AG08395 (cell line): ENCODE data around the gene CCDC73.
"Not testable (repeated sequence)": the region's sequence is repeated elsewhere in the genome, so short reads cannot be mapped to it uniquely, and the experiment has no call there.

Experiments
- DNase-seq: peaks from one replicate; pipeline ENCODE4 v3.0.0; 2012; ENCODE audit warnings: mixed read lengths, low spot score

CCDC73 gene

DNA sequence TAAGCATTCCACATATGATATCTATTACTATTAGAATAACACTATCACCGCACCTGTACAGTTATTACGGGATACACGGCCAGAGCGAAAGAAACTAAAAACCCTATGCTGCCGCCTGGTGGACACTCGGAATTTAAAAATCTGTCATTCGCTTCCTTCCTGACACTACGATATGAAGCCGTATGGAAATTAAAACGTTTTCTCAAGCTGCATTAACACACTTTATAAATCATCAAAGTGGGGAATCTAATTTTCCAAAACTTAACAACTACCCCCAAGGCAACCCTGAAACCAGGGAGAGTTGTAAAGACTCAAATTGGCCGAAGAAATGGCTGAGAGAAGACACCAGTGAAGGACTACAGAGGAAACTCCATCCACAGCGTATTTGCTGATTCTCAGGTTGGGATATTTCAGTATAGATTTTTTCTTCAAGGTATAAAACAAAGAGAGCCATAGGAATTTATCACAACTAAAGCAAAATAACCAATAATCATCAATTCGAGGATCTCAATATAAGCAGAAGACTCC lies 1.4 kb downstream of the CCDC73 start:
- DNase-seq = peak; percentile 33

DNA sequence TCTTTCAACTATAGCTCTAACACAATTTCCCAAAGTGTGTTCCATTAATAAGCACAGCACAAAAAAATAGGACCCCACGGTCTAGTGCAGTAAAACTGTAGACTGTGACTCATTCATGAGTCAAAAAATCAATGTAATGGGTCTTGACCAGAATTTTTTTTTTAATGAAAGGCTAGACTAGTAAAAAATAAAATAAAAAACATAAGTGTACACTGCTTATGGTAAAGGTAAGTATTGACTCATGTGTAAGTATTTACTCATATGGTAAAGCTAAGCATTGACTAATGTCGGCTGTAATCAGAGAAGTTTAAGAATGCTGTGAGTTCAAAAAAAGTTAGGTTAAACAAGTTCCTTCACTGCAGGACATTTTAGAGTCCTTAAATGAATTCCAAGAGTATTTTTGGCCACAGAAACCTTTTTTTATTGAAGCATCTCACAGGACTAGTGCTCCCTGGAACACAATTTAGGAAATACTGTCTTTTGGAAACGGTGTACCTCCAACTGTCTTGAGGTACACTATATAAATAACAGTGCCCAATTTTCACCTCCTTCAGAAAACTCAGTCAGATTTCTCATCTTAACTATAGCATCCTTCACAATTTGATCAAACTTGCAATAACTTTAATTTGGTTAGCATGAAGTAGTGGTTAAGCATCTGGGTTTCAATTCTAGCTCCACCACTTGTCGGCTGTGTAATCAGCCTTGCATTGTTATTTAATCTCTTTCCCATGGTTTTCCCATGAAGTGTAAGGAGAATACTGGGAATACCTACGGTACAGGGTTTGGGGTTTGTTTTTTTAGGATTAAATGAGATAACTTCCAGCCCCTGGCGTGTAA lies 2.1 kb downstream of the CCDC73 start:
- no peak for DNase-seq

DNA sequence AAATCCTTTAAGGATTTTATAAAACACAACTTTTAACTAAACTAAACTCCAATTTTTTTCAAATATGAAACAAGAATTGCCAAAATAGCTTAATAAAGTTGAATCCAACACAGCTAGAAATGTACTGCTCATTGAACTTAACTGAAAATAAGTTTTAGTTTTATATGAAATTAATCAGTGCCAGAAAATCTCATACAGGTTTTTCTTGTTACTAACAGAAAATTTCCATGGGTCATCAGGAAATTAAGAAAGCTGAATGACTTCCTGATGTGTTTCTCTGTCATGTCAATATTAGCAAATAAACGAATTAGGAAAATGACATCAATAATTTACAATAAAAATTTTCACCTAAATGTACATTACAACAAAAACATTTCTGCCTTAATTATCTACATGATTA lies 3.5 kb downstream of the CCDC73 start:
- no peak for DNase-seq

DNA sequence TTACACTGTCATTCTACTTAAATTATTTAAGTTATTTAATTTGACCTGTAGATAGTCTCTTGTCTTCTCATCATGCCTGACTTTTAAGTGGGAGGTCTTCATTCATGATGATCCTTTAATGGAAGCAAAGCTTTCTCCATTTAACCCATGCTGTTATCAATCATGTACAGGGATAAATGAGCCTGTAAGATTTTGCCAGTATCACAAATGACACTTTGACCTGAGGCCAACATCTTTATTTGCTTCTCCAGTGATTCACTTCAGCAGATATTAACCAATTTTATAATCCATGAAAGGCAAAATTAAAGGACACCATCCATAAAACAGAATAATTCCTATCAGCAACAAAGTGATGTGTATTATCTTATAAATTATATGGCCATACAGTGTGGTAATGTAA lies 7.7 kb downstream of the CCDC73 start:
- DNase-seq = no peak

DNA sequence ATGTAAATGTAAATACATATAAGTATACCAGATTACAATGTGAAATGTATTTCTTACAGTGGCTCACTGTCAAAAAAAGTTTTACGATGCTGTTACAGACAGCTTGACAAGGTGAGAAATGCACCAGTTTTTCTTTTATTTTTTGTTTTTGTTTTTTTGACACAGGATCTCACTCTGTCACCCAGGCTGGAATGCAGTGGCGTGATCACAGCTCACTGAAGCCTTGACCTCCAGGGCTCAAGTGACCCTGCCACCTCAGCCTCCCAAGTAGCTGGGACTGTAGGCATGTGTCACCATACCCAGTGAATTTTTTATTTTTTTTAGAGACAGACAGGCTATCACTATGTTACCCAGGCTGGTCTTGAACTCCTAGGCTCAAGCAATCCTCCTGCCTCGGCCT lies 9.2 kb downstream of the CCDC73 start:
- no peak for DNase-seq

DNA sequence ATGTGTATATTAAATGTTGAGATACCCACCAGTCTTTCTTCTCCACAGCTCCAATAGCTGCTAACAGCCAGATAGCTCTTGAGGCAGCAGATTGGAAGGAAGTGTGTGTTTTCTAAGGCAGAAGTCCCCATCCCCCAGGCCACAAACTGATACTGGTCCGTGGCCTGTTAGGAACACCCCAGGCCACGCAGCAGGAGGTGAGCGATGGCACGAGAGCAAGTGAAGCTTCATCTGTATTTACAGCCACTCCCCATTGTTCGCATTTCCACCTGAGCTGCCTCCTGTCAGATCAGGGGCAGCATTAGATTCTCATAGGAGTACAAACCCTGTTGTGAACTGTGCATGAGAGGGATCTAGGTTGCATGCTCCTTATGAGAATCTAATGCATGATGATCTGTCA lies 12.7 kb downstream of the CCDC73 start:
- no peak for DNase-seq

DNA sequence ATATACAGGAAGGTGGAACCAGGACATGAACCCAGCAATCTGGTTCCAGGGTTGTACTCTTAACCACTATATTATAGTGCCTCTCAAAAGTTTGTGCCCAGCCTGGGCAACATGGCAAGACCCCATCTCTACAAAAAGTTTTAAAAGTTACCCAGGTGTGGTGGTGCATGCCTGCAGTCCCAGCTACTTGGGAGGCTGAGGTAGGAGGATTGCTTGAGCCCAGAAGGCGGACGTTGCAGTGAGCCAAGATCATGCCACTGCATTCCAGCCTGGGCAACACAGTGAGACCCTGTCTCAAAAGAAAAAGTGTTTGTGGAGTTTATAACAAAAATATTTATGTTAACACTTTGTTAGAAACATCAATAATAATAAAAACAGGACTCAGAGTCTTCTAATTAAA lies 13.6 kb downstream of the CCDC73 start:
- DNase-seq = not testable (repeated sequence)

DNA sequence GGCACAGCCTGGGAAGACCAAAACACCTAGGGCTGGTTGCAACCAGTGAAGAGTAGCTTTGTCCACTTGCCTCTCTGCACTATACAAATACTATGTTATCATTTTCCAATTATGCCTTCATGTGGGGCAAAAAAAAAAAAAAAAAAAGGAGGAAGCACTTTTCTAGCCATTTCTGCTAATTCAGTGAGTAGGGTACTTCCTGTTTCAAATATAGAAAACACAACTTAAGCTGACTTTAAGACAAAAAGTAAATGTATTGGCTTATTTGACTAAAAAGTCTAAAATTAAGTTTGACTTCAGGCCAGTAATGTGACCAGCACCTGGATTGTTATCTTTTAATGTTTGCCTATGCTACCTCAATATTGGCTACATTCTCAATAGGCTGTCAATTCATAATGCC lies 15.3 kb downstream of the CCDC73 start:
- DNase-seq = no peak

DNA sequence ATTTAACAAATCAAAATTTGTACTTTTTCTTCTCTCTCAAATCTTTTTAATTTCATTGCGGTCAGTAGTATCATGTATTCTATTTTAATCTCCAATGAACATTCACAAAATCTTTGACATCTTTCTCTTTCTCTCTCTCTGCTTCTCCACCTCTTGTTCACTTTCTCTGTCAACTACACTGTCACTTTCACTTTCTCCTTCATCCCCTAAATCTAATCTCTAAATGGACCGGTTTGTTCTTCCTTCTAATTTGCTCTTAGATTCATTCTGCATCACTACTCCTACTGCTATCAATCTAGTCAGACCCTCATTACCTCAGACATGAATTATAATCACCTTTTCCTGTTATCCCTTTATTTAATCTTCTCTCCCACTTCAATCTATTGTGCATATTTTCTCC lies 18.6 kb downstream of the CCDC73 start:
- no peak for DNase-seq

DNA sequence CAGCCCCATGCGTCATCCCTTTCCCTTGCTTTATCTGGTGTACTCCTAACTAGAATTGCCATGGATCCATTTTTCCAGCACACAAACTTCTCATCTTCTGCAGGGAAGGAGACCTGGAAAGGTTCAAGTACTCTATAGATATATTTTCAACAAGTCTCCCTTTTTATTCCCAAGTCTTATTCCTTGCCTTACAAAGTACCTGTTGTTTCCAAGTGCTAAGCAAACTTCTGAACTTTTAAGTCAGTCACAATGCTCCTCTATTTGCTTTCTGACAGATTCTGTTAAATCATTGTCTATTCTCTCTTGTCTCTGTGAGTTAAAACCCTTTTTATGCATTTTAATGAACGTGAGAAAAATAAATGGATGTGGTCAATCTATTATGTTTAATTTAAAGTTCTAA lies 20.4 kb downstream of the CCDC73 start:
- no peak for DNase-seq

DNA sequence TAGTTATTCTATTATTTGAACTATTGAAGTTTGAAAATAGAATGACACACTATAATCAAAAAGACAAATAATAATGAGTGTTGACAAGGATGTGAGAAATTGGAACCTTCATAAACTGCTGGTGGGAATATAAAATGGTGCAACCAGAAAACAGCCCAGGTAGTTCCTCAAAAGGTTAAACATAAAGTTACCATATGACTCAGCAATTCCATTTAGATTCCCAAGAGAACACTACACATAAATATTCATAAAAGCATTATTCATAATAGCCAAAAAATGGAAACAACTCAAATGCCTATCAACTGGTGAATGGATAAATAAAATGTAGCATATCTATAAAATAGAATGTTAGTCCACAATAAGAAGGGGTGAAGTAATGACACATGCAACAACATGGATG lies 21.7 kb downstream of the CCDC73 start:
- no peak for DNase-seq

DNA sequence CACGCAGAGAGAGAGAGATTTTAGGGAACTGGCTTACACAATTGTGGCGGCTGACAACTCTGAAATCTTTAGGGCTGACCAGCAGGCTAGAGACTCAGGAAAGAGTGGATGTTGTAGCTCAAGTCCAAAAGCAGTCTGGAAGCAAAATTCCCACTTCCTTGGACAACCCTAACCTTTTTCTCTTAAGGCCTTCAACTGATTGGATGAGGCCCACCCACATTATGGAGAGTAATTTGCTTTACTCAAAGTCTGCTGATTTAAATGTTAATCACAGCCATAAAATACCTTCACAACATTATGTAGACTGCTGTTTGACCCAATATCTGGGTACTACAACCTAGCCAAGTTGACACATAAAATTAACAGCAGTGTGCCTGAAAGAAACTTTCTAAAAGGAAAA lies 32.7 kb downstream of the CCDC73 start:
- not testable (repeated sequence) for DNase-seq

DNA sequence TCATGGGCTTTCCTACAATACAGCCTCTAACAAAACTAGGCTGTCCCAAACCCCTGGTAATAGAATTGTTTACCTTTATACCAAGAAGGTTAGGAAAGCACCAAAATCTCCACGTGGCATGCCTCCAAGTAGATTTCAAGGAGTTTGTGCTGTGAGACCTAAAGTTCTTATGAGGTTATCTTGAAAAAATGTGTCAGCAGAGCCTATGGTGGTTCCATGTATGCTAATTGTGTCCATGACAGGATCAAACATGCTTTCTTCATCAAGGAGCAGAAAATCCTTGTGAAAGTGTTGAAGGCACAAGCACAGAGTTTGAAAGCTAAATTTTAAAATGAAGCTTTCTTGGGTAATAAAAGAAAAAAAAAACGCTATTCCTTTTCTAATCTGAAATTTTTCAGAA lies 36.2 kb downstream of the CCDC73 start:
- no peak for DNase-seq

DNA sequence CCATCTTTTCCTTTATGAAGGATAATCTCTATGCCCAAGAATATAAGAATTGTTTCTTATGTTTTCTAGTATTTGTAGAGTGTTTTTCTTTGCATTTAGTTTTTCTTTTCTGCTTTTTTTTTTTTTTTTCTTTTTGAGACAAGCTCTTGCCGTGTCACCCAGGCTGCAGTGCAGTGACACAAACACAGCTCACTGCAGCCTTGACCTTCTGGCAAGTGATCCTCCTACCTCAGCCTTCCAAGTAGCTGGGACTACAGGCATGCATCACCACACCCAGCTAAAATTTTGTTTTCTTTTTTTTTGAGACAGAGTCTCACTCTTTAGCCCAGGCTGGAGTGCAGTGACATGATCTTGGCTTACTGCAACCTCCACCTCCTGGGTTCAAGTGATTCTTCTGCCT lies 41.3 kb downstream of the CCDC73 start:
- not testable (repeated sequence) for DNase-seq

DNA sequence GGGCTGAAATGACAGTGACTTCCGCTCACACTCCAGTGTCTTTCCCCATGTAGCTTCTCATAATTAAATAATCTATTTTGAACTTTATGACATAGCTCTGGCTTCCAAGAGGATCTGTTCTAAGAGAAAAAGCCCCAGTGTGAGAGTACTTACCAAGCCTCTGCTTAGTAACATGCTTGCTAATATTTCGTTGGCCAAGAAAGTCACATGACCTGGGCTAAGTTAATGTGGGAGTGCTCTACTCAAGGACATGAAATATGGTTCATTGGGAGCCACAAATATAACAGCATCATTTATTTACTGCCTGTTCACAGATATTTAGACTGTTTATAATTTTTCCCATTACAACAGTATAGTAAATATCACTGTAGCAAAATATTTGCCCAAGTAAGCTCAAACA lies 42.5 kb downstream of the CCDC73 start:
- no peak for DNase-seq

DNA sequence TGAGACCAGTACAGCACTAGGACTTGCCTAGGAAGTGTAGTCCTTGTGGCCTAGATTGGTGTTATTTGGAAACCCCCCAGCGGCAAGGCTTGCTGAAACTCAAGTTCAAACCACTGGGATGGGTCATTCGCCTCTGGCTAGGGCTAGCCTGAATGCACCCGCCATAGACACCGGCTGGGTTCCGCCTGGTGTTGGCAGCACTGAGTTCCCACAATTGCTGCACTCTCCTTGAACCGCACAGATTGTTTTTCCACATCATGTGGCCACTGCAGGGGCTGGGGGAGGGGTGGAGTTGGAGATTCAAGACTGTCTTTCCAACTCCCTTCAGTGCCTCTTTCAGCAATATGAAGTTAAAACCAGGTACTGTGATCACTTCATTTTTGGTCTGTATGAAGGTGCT lies 43.1 kb downstream of the CCDC73 start:
- no peak for DNase-seq

DNA sequence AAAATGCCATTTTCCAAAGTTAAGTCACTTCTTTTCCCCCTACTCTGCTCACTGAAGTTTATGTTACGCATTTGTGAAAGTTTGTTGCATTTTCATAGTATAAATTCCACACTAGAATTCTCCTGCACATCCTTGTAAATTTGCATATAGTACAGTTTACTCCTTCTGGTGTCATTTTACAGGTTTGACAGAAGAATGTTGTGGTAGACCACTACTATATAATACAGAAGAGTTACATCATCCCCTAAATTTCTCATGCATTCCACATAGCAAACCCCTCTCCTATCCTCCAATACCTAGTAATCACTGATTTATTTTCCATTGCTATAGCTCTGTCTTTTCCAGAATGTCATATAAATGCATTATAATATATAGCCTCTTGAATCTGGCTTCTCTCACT lies 64.5 kb downstream of the CCDC73 start:
- DNase-seq = no peak

DNA sequence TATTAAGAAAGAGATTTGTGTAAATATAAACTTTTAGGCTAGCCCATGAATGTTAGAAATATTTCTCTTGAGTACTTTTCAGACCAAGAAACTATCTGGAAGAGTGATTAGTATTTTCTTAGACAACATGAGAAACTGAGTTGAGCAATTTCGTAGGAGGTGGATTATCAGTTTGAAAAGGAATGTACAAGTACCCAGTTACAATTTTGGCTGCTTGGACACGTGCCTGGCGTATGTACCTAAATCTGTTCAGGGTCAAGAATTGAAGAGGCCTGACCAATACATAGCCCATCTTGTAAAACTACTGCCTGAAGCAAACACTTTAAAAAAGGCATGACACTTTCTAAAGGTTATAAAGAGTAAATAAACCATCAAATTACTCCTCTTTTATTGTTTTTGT lies 71.1 kb downstream of the CCDC73 start:
- no peak for DNase-seq

DNA sequence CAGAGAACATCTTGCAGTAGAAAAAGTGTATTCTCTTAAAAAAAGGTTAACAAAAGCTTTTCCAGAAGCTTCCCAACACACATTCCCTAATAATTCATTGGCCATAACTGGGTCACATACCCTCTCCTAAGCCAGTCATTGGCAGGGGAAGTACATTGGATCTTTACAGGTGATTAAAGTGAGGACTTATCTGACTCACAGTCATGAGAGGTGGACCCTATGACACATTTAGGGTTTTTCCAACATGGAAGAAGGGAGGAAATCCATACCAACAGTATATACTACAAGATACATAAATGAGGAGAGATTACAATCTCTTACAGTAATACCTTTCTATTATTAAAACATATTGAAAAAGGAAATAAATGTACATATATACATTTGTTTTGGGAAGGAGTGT lies 72.2 kb downstream of the CCDC73 start:
- DNase-seq = no peak

DNA sequence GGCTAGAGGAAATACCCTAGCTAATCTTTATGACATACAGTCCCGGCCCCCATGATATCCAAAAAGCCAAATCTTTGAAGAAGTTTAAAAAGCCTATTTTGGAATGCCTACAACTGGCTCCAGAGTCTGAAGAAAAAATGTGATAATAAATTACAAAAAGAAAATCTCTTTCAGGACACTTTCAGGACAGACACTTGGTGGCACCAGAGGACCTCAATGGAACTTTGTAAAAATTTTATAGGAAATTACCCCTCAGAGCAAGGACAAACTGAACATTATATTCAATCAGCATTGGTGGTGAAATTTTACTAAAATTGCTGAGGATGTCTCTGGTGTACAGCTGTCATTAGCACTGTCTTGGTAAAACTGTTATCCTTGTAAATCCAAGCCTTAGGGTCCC lies 81.0 kb downstream of the CCDC73 start:
- DNase-seq = peak; percentile 5

DNA sequence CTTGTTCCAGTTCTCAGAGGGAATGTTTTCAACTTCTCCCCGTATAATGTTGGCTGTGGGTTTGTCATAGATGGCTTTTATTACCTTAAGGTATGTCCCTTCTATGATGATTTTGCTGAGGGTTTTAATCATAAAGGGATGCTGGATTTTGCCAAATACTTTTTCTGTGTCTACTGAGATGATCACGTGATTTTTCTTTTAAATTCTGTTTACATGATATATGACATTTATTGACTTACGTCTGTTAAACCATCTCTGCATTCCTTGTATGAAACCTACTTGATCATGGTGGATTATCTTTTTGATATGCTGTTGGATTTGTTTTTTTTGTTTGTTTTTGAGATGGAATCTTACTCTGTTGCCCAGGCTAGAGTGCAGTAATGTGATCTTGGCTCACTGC lies 85.5 kb downstream of the CCDC73 start:
- not testable (repeated sequence) for DNase-seq

DNA sequence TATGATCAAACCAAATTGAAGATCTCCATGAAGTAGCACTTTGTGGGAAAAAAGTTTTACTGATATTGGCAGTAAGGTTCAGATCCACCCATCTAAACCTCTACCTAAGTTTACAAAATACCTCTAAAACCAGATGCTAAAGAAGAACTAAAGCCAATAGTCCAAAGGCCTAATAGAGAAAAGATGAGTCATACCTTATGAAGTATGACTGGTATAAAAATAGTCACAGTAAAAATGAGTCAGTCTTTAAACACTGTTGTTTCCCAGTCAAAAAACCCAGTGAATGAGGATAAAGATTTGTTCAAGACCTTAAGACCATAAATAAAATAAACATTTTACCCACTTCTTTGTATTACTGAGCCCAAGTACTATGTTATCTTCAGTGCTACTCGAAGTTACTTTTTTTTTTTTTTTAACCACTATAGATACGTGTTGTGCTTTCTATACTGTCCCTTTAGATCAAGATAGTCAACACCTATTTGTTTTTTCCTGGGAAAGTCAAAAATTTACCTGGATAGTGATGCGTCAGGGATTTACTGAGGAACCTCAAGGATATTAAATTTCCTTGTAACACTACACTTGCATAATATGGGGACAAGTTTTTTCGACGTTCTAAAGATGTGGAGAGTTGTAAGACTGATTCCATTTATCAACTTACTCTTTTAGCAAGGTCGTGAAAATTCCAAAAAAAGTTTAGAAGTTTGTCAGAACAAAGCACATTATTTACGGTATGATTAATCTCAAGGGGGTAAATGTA lies 87.3 kb downstream of the CCDC73 start:
- peak; percentile 69 for DNase-seq

DNA sequence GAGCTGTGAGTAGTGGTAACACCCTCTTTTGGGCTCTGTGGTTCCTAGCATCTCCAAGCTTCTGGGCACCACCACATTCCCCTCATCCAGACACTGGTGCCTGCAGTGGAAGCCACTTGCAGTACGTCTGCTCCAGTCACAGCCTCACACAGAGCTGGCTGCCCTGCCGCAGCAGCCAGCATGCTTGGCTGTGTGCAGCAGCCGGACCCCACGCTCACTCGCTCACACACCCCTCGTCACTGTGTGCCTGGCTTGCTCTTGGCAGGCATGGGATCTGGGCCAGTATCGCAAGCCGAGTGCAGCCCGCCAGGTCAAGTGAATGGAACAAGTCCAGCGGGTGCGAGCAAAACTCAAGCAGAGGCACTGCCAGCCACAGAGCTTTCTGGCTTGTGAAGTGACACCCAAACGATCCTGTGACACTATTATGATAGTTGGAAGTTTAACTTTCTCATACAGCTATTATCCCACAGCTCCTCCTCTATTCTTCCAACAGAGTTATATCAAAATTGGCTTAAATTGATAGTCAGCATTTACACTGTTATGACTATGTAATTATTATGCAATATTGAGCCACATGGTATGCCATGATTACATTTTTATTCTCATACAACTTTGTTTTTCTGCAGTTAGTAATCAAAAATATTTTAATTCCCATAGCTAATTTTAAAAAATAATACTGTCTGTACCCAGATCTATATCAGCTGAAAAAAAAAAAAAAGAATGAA lies 89.0 kb downstream of the CCDC73 start:
- DNase-seq = no peak
